HepG2 (cell line): ENCODE data around the gene LRRC10B. TPM values are rescaled to one million over a fixed set of nuclear protein-coding genes. Genes with fewer than 3 reads are reported as not detected.

ENCODE experiments used
- ATAC-seq: fragments of 200-7000 bp; cut with Tn5 transposase; 3 replicates; pipeline ENCODE4 v1.9.1; 2020; ENCODE audit warnings: mild to moderate bottlenecking, moderate library complexity
- BruUV-seq: library from RNA; stranded (reverse); fragments of 400-500 nt; replicated peaks from 2 replicates; lab custom pipeline; 2021; lab: Mats Ljungman, UMichigan
- CTCF ChIA-PET: fragments of 300-600 bp; formaldehyde crosslinking; extraction: SDS; loops from one replicate; lab custom pipeline; 2021; ENCODE audit warnings: low total read pairs, inconsistent platforms, low intra/inter-chr PET ratio; lab: Yijun Ruan, JAX
- POLR2A ChIA-PET: fragments of 350-600 bp; sonication (Branson Sonifier 250); formaldehyde crosslinking; loops from one replicate; lab custom pipeline; 2020; ENCODE audit warnings: antibody characterized with exemption, inconsistent platforms; lab: Yijun Ruan, JAX
- DNase-seq: peaks from one replicate; pipeline ENCODE4 v3.0.0-alpha.2; 2015; ENCODE audit warnings: low spot score
- FAIRE-seq: peaks from 3 replicates; lab custom pipeline; 2011; peaks lifted over from hg19 to GRCh38; lab: Jason Lieb, UNC
- H2AFZ ChIP-seq: one replicate; pipeline ENCODE4 v1.6.1; 2011; ENCODE audit warnings: low read length, inconsistent platforms
- H3K27ac ChIP-seq: fragments of 300-600 bp; 3 replicates; pipeline ENCODE4 v1.8.0; 2011; ENCODE audit warnings: mixed run types, mild to moderate bottlenecking, mixed read lengths, low read length, inconsistent platforms; ENCODE audit not compliant: insufficient read depth; ENCODE audit errors: extremely low read length
- H3K27me3 ChIP-seq, 2 experiments: fragments of 200-600 bp in 1 of 2; 2 replicates in 1 of 2; 3 replicates in 1 of 2; pipeline versions ENCODE4 v1.6.0 to v1.8.0; 2011; ENCODE audit warnings: low read length in 2 of 2, mild to moderate bottlenecking in 2 of 2, moderate library complexity in 2 of 2, inconsistent platforms in 1 of 2; ENCODE audit not compliant: insufficient read depth in 2 of 2, control insufficient read depth in 1 of 2
- H3K36me3 ChIP-seq, 2 experiments: fragments of 200-600 bp in 1 of 2; replicated peaks in 1 of 2; 2 replicates in 1 of 2; 3 replicates in 1 of 2; pipeline versions ENCODE4 v1.5.1 to v1.8.0; 2011; ENCODE audit warnings: low read length in 2 of 2, inconsistent platforms in 1 of 2; ENCODE audit not compliant: insufficient read depth in 2 of 2, control insufficient read depth in 1 of 2
- H3K4me1 ChIP-seq: 2 replicates; pipeline ENCODE4 v1.5.1; 2012; ENCODE audit warnings: low read length, inconsistent platforms; ENCODE audit not compliant: insufficient read depth
- H3K4me2 ChIP-seq: 2 replicates; pipeline ENCODE4 v1.6.0; 2011; ENCODE audit warnings: low read depth, low read length, inconsistent platforms
- H3K4me3 ChIP-seq, 3 experiments: fragments of 200-600 bp in 1 of 3; sonication (generic), shearing (Covaris generic) in 1 of 3; replicated peaks in 1 of 3; 2 replicates each; pipeline ENCODE4 v1.5.1; 2011 to 2016; ENCODE audit warnings: low read length in 3 of 3, inconsistent platforms in 2 of 3, low read depth in 2 of 3, mild to moderate bottlenecking in 2 of 3, control low read depth in 1 of 3, mixed read lengths in 1 of 3; ENCODE audit not compliant: insufficient read depth in 1 of 3
- H3K79me2 ChIP-seq: one replicate; pipeline ENCODE4 v1.6.1; 2011; ENCODE audit warnings: low read length, inconsistent platforms; ENCODE audit not compliant: insufficient read depth
- H3K9ac ChIP-seq: 2 replicates; pipeline ENCODE4 v1.6.0; 2011; ENCODE audit warnings: mild to moderate bottlenecking, low read depth, low read length, inconsistent platforms; ENCODE audit not compliant: insufficient read depth
- H3K9me3 ChIP-seq: 2 replicates; pipeline ENCODE4 v1.5.1; 2012; ENCODE audit warnings: mild to moderate bottlenecking, low read length
- H4K20me1 ChIP-seq: 2 replicates; pipeline ENCODE4 v1.6.0; 2011; ENCODE audit warnings: inconsistent platforms, mild to moderate bottlenecking, low read length, moderate library complexity; ENCODE audit not compliant: insufficient read depth
- KDM5B ChIP-seq: sonication (generic); formaldehyde crosslinking; IDR thresholded peaks from 2 replicates; pipeline ENCODE4 v1.4.0; 2020; ENCODE audit warnings: missing genetic modification reagents, mild to moderate bottlenecking, borderline replicate concordance
- RXRB ChIP-seq: IDR thresholded peaks from 2 replicates; pipeline ENCODE4 v1.6.1; 2016; ENCODE audit warnings: borderline replicate concordance, missing genetic modification reagents, missing compliant biosample characterization
- STAG1 ChIP-seq: sonication (generic); formaldehyde crosslinking; IDR thresholded peaks from 2 replicates; pipeline ENCODE4 v1.4.0; 2020; ENCODE audit warnings: missing genetic modification reagents
- ZNF615 ChIP-seq: sonication (generic); formaldehyde crosslinking; IDR thresholded peaks from 2 replicates; pipeline ENCODE4 v1.5.0; 2020; ENCODE audit warnings: mild to moderate bottlenecking, missing genetic modification reagents, borderline replicate concordance
- WGBS: methylation state at CpG from one replicate; pipeline ENCODE4 v1.1.6; 2017; ENCODE audit warnings: low lambda C conversion rate; 5-methylcytosine and 5-hydroxymethylcytosine counted together
- in situ Hi-C: cut with HindIII; loops from 2 replicates; pipeline ENCODE4 v1.10.0; 2017; ENCODE audit warnings: low pct_unique_long_range_greater_than_20kb; ENCODE audit not compliant: extremely low pct_ligation_motif_present
- intact Hi-C: fragments of 100-400 bp; cut with micrococcal nuclease; formaldehyde crosslinking; loops from one replicate; pipeline ENCODE4 v1.10.0; 2022; ENCODE audit not compliant: unreplicated experiment
- polyA plus RNA-seq, 8 experiments: library from polyadenylated mRNA; depleted of rRNA in 3 of 8; stranded (reverse) in 7 of 8; unstranded in 1 of 8; fragments of >200 nt; fragmentation: Illumina TruSeq in 4 of 8; extraction: Trizol in 4 of 8; gene quantifications; 2 replicates each; pipeline versions ENCODE4 v1.2.1 to v1.2.3, GENCODE V29; 2011 to 2016; ENCODE audit warnings: low read depth in 4 of 8, missing spikeins in 1 of 8, mixed read lengths in 1 of 8; ENCODE audit not compliant: insufficient read depth in 1 of 8
- total RNA-seq, 5 experiments: library from RNA; depleted of rRNA; stranded (reverse); fragments of >200 nt; fragmentation: Illumina TruSeq; extraction: Trizol; gene quantifications; 2 replicates each; pipeline ENCODE4 v1.2.3, GENCODE V29; 2016; ENCODE audit warnings: low read depth in 1 of 5

The LRRC10B gene
- total and polyA plus RNA-seq, 2 of the 13 experiments (the other 11 are each of a cell fraction or from before 2014, with no cell fraction given), result not detected

GRCh38 chr11:61536676-61537270, 28.2 kb downstream of the LRRC10B start:
- Histone ChIP-seq H4K20me1 (no peaks in the 10 kb centered on the region), H2AFZ (no peak overlapping the region), H3K9ac (no peak overlapping the region), H3K4me2 (no peak overlapping the region), H3K79me2 (no peaks in the 10 kb centered on the region), H3K27me3 (peaks cover 0 to 3% of the 10 kb centered on the region in 2 experiments; a peak in 2 of 5 replicates), H3K36me3 (no peaks in the 10 kb centered on the region), H3K9me3 (no peaks in the 10 kb centered on the region), H3K4me1 (peaks cover 22% of the 10 kb centered on the region), H3K27ac (no peak overlapping the region), H3K4me3 (no peak overlapping the region)
- in situ Hi-C loops, result no loop called here
- ATAC-seq, result peak; percentile 69
- peak; percentile 15 for DNase-seq
- ChIA-PET CTCF (no interaction called here), POLR2A (no interaction called here)
- no peak for TF ChIP-seq ZNF615
- no peak for TF ChIP-seq RXRB (CRISPR knock-in tag)
- TF ChIP-seq STAG1 (CRISPR knock-in tag), result peak; percentile 18; the same call in 1 of the 2 replicates
- no TSS peak for BruUV-seq
- intact Hi-C loops, result no loop called here
- 33% methylated on average over 2 of the region's 2 CpGs for WGBS
- FAIRE-seq, result no peak

DNA sequence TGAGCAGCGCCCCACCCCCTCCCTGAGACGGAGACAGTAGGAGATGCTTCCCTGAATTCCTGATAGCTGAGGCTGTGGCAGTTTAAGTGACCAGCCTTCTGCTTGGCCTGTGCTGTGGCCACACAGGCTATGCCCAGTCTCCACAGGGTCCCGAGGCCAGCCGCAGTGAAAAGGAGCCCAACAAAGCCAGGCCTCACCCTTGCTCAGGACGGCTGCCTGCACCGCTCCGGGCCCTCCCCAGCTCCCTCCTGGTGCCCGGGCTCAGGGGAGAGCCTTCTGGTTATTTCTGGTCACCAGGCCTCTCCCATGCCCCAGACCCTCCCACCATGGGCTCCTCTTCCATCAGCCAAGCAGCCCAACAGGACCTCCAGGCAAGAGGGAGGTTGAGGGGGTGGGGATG, 28.8 kb downstream of the LRRC10B start:
- H3K79me2 ChIP-seq, result no peaks in the 10 kb centered on the region
- in situ Hi-C loops (no loop called here), intact Hi-C loops (no loop called here)
- H3K9me3 ChIP-seq, result no peaks in the 10 kb centered on the region
- no CpG with 5 or more reads among the region's 8 CpGs for WGBS
- DNase-seq (no peak), ATAC-seq (no peak), FAIRE-seq (no peak)
- peaks cover 17% of the 10 kb centered on the region for H3K4me1 ChIP-seq
- no peaks in the 10 kb centered on the region for H3K36me3 ChIP-seq
- ChIA-PET POLR2A (no interaction called here), CTCF (no interaction called here)
- no peak overlapping the region for H2AFZ ChIP-seq
- no TSS peak for BruUV-seq
- no peaks in the 10 kb centered on the region for H4K20me1 ChIP-seq
- H3K4me3 ChIP-seq, result no peak overlapping the region
- H3K27ac ChIP-seq, result no peak overlapping the region
- no peak overlapping the region for H3K9ac ChIP-seq
- peaks cover 0 to 3% of the 10 kb centered on the region in 2 experiments; a peak in 2 of 5 replicates for H3K27me3 ChIP-seq
- TF ChIP-seq KDM5B (CRISPR knock-in tag), result no peak
- H3K4me2 ChIP-seq, result no peak overlapping the region
